Osteoblast (primary cell): ENCODE measurements around the gene MAPK10. TPM values are rescaled to one million over a fixed set of nuclear protein-coding genes. Genes with fewer than 3 reads are reported as not detected.

ENCODE experiments used
- DNase-seq: peaks from one replicate; pipeline ENCODE4 v3.0.0; 2011; ENCODE audit warnings: low spot score, mixed read lengths; ENCODE audit not compliant: insufficient read length; ENCODE audit errors: missing footprints
- H2AFZ ChIP-seq: 2 replicates; pipeline ENCODE4 v1.6.0; 2011; ENCODE audit warnings: mild to moderate bottlenecking, low read length
- H3K27ac ChIP-seq: 2 replicates; pipeline ENCODE4 v1.5.1; 2011; ENCODE audit warnings: mild to moderate bottlenecking, low read depth, low read length, moderate library complexity
- H3K27me3 ChIP-seq: 2 replicates; pipeline ENCODE4 v1.6.0; 2012; ENCODE audit warnings: mild to moderate bottlenecking, control low read depth, inconsistent platforms, low read length, moderate library complexity; ENCODE audit not compliant: insufficient read depth
- H3K36me3 ChIP-seq: 2 replicates; pipeline ENCODE4 v1.5.1; 2011; ENCODE audit warnings: mild to moderate bottlenecking, low read length, control low read depth, moderate library complexity; ENCODE audit not compliant: insufficient read depth
- H3K4me1 ChIP-seq: 2 replicates; pipeline ENCODE4 v1.5.1; 2011; ENCODE audit warnings: mild to moderate bottlenecking, low read length, control low read depth, moderate library complexity; ENCODE audit not compliant: insufficient read depth
- H3K4me2 ChIP-seq: 2 replicates; pipeline ENCODE4 v1.6.0; 2011; ENCODE audit warnings: mild to moderate bottlenecking, low read length; ENCODE audit not compliant: insufficient read depth
- H3K4me3 ChIP-seq: fragments of 200-600 bp; sonication (generic); 3 replicates; pipeline ENCODE4 v1.5.1; 2012; ENCODE audit warnings: mild to moderate bottlenecking, low read length, inconsistent platforms; ENCODE audit not compliant: insufficient read depth
- H3K79me2 ChIP-seq: 2 replicates; pipeline ENCODE4 v1.6.0; 2012; ENCODE audit warnings: mild to moderate bottlenecking, low read length, control low read depth, inconsistent platforms; ENCODE audit not compliant: insufficient read depth
- H3K9me3 ChIP-seq: 2 replicates; pipeline ENCODE4 v1.5.1; 2011; ENCODE audit warnings: low read depth, low read length, control low read depth
- H4K20me1 ChIP-seq: 2 replicates; pipeline ENCODE4 v1.6.0; 2012; ENCODE audit warnings: mild to moderate bottlenecking, low read length, control low read depth; ENCODE audit not compliant: insufficient read depth
- CTCF ChIP-seq: IDR thresholded peaks from 2 replicates; pipeline ENCODE4 v1.5.1; 2011; ENCODE audit warnings: mild to moderate bottlenecking, low read depth, low read length, moderate library complexity; ENCODE audit errors: extremely low read depth
- total RNA-seq: library from RNA; depleted of rRNA; stranded (reverse); fragments of >200 nt; gene quantifications from 2 replicates; pipeline ENCODE4 v1.2.3, GENCODE V29; 2012

MAPK10 gene
- total RNA-seq, 1 donor, result 13.0 TPM

GRCh38 chr4:86221002-86221401, 138.9 kb downstream of the MAPK10 start:
- no peaks in the 10 kb centered on the region for H3K27me3 ChIP-seq
- H3K27ac ChIP-seq, result no peak overlapping the region
- no peaks in the 10 kb centered on the region for H4K20me1 ChIP-seq
- H3K4me3 ChIP-seq, result no peak overlapping the region
- no peak overlapping the region for H3K4me2 ChIP-seq
- peak; percentile 49 for DNase-seq
- no peak for TF ChIP-seq CTCF
- peaks cover 12% of the 10 kb centered on the region for H3K4me1 ChIP-seq
- no peaks in the 10 kb centered on the region for H3K79me2 ChIP-seq
- H3K36me3 ChIP-seq, result no peaks in the 10 kb centered on the region
- no peaks in the 10 kb centered on the region for H3K9me3 ChIP-seq
- no peak overlapping the region for H2AFZ ChIP-seq

- no peaks in the 10 kb centered on the region for H3K9me3 ChIP-seq
- H3K4me3 ChIP-seq, result no peak overlapping the region
- H3K79me2 ChIP-seq, result no peaks in the 10 kb centered on the region
- no peaks in the 10 kb centered on the region for H3K27me3 ChIP-seq
- H2AFZ ChIP-seq, result no peak overlapping the region
- H3K27ac ChIP-seq, result peak overlapping the region; percentile 20
- no peaks in the 10 kb centered on the region for H4K20me1 ChIP-seq
- no peak for TF ChIP-seq CTCF
- peaks cover 12% of the 10 kb centered on the region for H3K4me1 ChIP-seq
- no peak overlapping the region for H3K4me2 ChIP-seq
- no peaks in the 10 kb centered on the region for H3K36me3 ChIP-seq
- DNase-seq, result peak; percentile 57
Observed at GRCh38 chr4:86220121-86220520, 139.7 kb downstream of the MAPK10 start.

- peak overlapping the region; percentile 6 for H3K4me2 ChIP-seq
- no peaks in the 10 kb centered on the region for H3K79me2 ChIP-seq
- H4K20me1 ChIP-seq, result no peaks in the 10 kb centered on the region
- peak overlapping the region; percentile 20 for H3K27ac ChIP-seq
- DNase-seq, result peak; percentile 38
- no peak for TF ChIP-seq CTCF
- no peaks in the 10 kb centered on the region for H3K27me3 ChIP-seq
- H3K4me1 ChIP-seq, result peaks cover 12% of the 10 kb centered on the region
- no peaks in the 10 kb centered on the region for H3K36me3 ChIP-seq
- no peak overlapping the region for H2AFZ ChIP-seq
- H3K9me3 ChIP-seq, result no peaks in the 10 kb centered on the region
- H3K4me3 ChIP-seq, result no peak overlapping the region
Observed at GRCh38 chr4:86218746-86219473, 140.9 kb downstream of the MAPK10 start.

GRCh38 chr4:86203176-86203575, 156.7 kb downstream of the MAPK10 start:
- no peaks in the 10 kb centered on the region for H3K36me3 ChIP-seq
- TF ChIP-seq CTCF, result no peak
- no peaks in the 10 kb centered on the region for H3K79me2 ChIP-seq

More at GRCh38 chr4:86203176-86203575, 156.7 kb downstream of the MAPK10 start:
- DNase-seq, result no peak
- H2AFZ ChIP-seq, result no peak overlapping the region
- no peaks in the 10 kb centered on the region for H4K20me1 ChIP-seq
- H3K4me2 ChIP-seq, result no peak overlapping the region
- no peak overlapping the region for H3K27ac ChIP-seq
- H3K4me1 ChIP-seq, result no peaks in the 10 kb centered on the region
- no peaks in the 10 kb centered on the region for H3K27me3 ChIP-seq
- no peaks in the 10 kb centered on the region for H3K9me3 ChIP-seq
- H3K4me3 ChIP-seq, result no peak overlapping the region
